Psoas muscle (tissue), 8 donors: ENCODE data around the gene TRAFD1. TPM values are rescaled to one million over a fixed set of nuclear protein-coding genes. Genes with fewer than 3 reads are reported as not detected.

Experiments
- ATAC-seq, 4 donors: fragments of 200-7000 bp; cut with Tn5 transposase; one replicate each; pipeline ENCODE4 v1.9.1; 2020; ENCODE audit warnings: moderate library complexity in 3 of 4, mild to moderate bottlenecking in 2 of 4
- DNase-seq, 2 donors: peaks; one replicate each; pipeline ENCODE4 v3.0.0-alpha.2; 2020
- H3K27ac ChIP-seq: fragments of 200-600 bp; one replicate; pipeline ENCODE4 v1.8.0; 2022
- H3K27me3 ChIP-seq, 3 donors: fragments of 200-600 bp in 1 of 3; one replicate each; pipeline versions ENCODE4 v1.6.1 to v1.8.0; 2013 to 2022; ENCODE audit warnings: low read length in 2 of 3, mild to moderate bottlenecking in 2 of 3, moderate library complexity in 1 of 3; ENCODE audit not compliant: insufficient read depth in 3 of 3
- H3K36me3 ChIP-seq, 2 donors: fragments of 200-600 bp in 1 of 2; one replicate each; pipeline versions ENCODE4 v1.6.1 to v1.8.0; 2013 to 2022; ENCODE audit warnings: low read depth in 1 of 2, mild to moderate bottlenecking in 1 of 2, moderate library complexity in 1 of 2; ENCODE audit not compliant: insufficient read depth in 1 of 2
- H3K4me1 ChIP-seq: fragments of 200-600 bp; one replicate; pipeline ENCODE4 v1.8.0; 2022
- H3K4me3 ChIP-seq: fragments of 200-600 bp; one replicate; pipeline ENCODE4 v1.8.0; 2022; ENCODE audit warnings: mild to moderate bottlenecking
- H3K9me3 ChIP-seq: fragments of 200-600 bp; one replicate; pipeline ENCODE4 v1.8.0; 2022
- WGBS, 3 donors: extraction: QIAGEN DNeasy Blood & Tissue Kit; methylation state at CpG; one replicate each; pipeline versions ENCODE4 v1.1.6 to v1.1.7; 2013; 5-methylcytosine and 5-hydroxymethylcytosine counted together
- intact Hi-C, 2 donors: fragments of 100-400 bp; cut with DNase I; formaldehyde crosslinking; loops; one replicate each; pipeline versions ENCODE4 v1.11.0 to v1.14.2; 2022
- long read RNA-seq, 2 donors: library from polyadenylated mRNA; unstranded; transcript quantifications; one replicate each; pipeline ENCODE4 v2.0.0, GENCODE V29; 2021
- polyA plus RNA-seq, 3 donors: library from polyadenylated mRNA; stranded (reverse); fragments of 200-250 nt; gene quantifications; one replicate each; pipeline ENCODE4 v1.2.3, GENCODE V29; 2013
- total RNA-seq, 4 donors: library from RNA; stranded (reverse); fragmentation: NEBNext Ultra II Directional in 2 of 4; extraction: Animal tissue kit (Norgen Biotek cat#: 25700) in 2 of 4; gene quantifications; one replicate each; pipeline versions ENCODE4 v1.2.1 to v1.2.4, GENCODE V29; 2021 to 2023
- TF ChIP-seq, protein P1 (sequence below): fragments of 200-600 bp; IDR thresholded peaks from one replicate; pipeline ENCODE4 v1.8.0; 2022; ENCODE audit warnings: antibody characterized with exemption
- donor health status: healthy with polysubstance abuse.
- donor health status: DM: no; HTN: no; CAD: no; lungs with moderate emphysema.
- donor health status: Bipolar disorder and iron deficiency.
- donor health status: healthy.
- donor health status: DM: yes; HTN: yes; CAD: no.
- donor health status: DM: no; HTN: no; CAD: no.
- donor health status: DM: no; HTN: no; CAD: no.
- donor health status: DM: yes; HTN: yes; CAD: no.

Gene TRAFD1, protein sequence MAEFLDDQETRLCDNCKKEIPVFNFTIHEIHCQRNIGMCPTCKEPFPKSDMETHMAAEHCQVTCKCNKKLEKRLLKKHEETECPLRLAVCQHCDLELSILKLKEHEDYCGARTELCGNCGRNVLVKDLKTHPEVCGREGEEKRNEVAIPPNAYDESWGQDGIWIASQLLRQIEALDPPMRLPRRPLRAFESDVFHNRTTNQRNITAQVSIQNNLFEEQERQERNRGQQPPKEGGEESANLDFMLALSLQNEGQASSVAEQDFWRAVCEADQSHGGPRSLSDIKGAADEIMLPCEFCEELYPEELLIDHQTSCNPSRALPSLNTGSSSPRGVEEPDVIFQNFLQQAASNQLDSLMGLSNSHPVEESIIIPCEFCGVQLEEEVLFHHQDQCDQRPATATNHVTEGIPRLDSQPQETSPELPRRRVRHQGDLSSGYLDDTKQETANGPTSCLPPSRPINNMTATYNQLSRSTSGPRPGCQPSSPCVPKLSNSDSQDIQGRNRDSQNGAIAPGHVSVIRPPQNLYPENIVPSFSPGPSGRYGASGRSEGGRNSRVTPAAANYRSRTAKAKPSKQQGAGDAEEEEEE
- total RNA-seq (10 to 100 TPM; 10.1 to 21.0 (median 18.0) TPM), polyA plus RNA-seq (10 to 100 TPM in 1 of 3 donors, 1 to 10 TPM in 2; 5.0 to 20.4 (median 9.3) TPM)
- long read RNA-seq, donor 1, transcript TRAFD1-202 (12 exons, 2,697 nt), result major isoform, 15 of 21 reads
- long read RNA-seq, donor 1, partial matches to known transcripts, result 3 of 21 reads
- long read RNA-seq, donor 1, other reads (novel, unspliced or antisense), result 1 of 21 reads
- long read RNA-seq, donor 2, transcript TRAFD1-202 (12 exons, 2,697 nt), result major isoform, 25 of 46 reads
- long read RNA-seq, donor 2, transcript TRAFD1-201 (12 exons, 3,178 nt), result minor isoform, 9 of 46 reads
- long read RNA-seq, donor 2, partial matches to known transcripts, result 7 of 46 reads
- long read RNA-seq, donor 2, other reads (novel, unspliced or antisense), result 5 of 46 reads

DNA sequence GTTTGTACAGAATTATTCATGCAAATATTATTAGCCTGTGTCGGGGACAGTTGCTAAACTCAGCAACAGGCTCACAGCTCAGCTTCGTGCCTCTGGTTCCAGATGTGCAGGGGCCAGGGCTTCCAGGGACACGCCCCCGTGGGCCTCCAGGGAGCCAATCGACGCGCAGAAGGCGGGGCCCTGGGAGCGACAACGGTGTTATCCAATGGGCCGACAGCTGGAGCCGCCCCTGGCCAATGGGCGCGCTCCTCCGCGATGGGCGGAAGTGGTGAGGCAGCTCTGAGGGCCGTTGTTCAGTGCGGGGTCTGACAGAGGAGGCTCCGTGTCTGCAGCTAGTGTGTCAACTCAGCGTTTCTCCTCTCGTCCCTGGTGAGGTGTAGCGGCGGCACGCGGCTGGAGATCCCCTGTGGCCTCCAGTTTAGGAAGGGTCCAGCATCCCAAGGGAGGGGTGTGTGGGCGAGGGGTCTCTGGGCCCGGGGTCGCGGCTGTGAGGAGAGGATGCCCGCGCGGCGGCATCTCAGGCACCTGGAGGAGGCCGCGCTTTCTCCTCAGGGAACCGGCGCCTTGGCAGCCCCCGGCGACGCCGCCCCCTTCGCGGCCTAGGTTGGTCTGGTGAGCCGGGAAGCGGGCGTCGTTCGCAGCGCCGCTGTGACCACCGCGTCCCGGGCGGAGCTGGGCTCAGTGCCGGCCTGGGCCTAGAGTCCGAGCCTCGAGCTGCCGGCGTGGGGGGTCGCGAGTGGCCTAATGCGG lies at the start of gene TRAFD1:
TRAFD1 (plus strand) TSS at position 311 of the 750 bp plus-strand sequence. CDS start 4,963 bp downstream, outside the sequence.
- H3K4me1 ChIP-seq, result peaks cover 31% of the 10 kb centered on the region
- intact Hi-C loops, result no loop called here
- TF ChIP-seq, protein P1, sequence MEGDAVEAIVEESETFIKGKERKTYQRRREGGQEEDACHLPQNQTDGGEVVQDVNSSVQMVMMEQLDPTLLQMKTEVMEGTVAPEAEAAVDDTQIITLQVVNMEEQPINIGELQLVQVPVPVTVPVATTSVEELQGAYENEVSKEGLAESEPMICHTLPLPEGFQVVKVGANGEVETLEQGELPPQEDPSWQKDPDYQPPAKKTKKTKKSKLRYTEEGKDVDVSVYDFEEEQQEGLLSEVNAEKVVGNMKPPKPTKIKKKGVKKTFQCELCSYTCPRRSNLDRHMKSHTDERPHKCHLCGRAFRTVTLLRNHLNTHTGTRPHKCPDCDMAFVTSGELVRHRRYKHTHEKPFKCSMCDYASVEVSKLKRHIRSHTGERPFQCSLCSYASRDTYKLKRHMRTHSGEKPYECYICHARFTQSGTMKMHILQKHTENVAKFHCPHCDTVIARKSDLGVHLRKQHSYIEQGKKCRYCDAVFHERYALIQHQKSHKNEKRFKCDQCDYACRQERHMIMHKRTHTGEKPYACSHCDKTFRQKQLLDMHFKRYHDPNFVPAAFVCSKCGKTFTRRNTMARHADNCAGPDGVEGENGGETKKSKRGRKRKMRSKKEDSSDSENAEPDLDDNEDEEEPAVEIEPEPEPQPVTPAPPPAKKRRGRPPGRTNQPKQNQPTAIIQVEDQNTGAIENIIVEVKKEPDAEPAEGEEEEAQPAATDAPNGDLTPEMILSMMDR, result no peak
- DNase-seq (peak; percentile 98 to 99), ATAC-seq (peak; percentile 98 to 99 (median 98))
- no peaks in the 10 kb centered on the region for H3K9me3 ChIP-seq
- H3K4me3 ChIP-seq, result peak within 1 kb of the TSS; percentile 94
- H3K36me3 ChIP-seq, result peaks cover 0 to under 1% of the 10 kb centered on the region in 2 donors
- peak within 1 kb of the TSS; percentile 95 for H3K27ac ChIP-seq
- 0% methylated on average over 45 to 63 of the region's 63 CpGs for WGBS, 3 donors
- H3K27me3 ChIP-seq, result no peaks in the 10 kb centered on the region

DNA sequence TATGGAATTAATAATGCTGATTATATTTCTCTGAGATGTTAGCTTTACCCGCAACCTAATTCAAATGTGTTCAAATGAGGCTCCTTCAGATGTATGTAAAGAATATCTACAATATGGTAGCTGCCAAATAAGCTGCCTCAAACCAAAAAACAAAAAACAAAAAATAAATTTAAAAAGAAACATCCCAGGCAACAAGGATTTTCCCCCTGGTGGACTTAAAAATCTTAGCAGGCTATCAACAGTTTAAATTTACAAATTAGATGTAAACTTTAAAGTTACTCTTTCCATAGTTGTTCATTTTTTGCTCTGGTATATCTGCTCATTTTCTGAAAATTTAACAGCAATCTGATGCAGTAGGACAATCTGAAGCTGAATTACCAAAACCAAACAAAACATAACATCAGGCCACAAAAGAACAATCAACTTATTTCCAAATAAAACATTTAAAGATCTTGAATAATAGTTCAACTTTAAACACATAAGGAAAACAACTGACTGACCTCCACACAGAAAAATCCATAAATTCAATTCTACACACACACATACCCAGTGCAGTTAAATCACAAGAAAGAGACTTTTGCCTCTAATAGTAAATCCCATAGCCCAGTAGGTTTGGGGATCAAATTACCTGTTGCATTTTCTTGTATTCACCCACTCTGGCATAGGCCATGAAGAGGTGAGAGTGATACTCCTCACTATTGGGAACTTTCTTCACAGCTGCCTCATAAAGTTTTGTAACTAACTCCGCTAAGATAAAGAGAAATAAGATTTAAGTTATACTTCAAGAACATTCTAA lies 38.1 kb upstream of the TRAFD1 start:
- ATAC-seq, result no peak
- H3K9me3 ChIP-seq, result no peaks in the 10 kb centered on the region
- no peaks in the 10 kb centered on the region for H3K4me1 ChIP-seq
- H3K27ac ChIP-seq, result no peak overlapping the region
- no peak for DNase-seq
- TF ChIP-seq, protein P1, result no peak
- peaks cover 13 to 94% of the 10 kb centered on the region in 2 donors for H3K36me3 ChIP-seq
- intact Hi-C loops, result no loop called here
- no peaks in the 10 kb centered on the region for H3K27me3 ChIP-seq
- H3K4me3 ChIP-seq, result no peak overlapping the region
- WGBS, 3 donors, result 86 to 90% (median 86%) methylated on average over 2 of the region's 2 CpGs

DNA sequence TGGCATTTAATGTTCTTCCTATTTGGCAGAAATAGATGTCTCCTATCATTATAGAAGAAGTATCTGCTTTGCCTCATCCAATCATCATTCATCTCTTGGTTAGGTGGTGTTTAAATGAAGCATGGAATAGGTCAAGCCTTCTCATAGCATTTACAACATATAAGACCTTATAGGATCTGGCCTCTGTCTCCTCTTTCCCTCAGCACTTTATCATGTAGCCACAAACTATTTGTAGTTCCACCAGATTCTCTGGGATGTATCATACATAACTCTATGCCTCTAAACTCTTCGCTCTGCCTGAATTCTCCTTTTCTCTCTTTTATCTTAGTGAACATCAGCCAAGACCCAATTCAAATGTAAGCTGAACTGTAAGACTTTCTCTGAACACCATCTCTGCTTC lies 37.5 kb upstream of the TRAFD1 start:
- H3K4me1 ChIP-seq, result no peaks in the 10 kb centered on the region
- TF ChIP-seq, protein P1, result no peak
- no peaks in the 10 kb centered on the region for H3K27me3 ChIP-seq
- peaks cover 13 to 95% of the 10 kb centered on the region in 2 donors for H3K36me3 ChIP-seq
- intact Hi-C loops, result no loop called here
- ATAC-seq, result no peak
- 93 to 100% (median 97%) methylated on average over 1 of the region's 1 CpG for WGBS, 3 donors
- no peaks in the 10 kb centered on the region for H3K9me3 ChIP-seq
- H3K27ac ChIP-seq, result no peak overlapping the region
- DNase-seq, result no peak
- no peak overlapping the region for H3K4me3 ChIP-seq

DNA sequence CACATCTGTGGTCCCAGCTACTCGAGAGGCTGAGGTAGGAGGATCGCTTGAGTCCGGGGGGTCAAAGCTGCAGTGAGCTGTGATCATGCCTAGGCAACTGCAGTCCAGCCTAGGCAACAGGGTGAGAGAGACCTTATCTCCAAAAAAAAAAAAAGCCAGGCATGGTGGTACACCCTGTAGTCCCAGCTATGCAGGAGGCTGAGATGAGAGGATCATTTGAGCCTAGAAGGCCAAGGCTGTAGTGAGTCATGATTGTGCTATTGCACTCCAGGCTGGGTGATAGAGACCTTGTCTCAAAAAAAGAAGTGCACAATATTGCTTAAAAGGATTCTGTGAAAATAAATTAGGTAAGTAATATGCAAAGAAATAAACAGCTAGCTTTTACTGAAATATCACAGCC lies 33.8 kb upstream of the TRAFD1 start:
- no peak for ATAC-seq
- intact Hi-C loops, result no loop called here

More for the DNA sequence above, 33.8 kb upstream of the TRAFD1 start:
- TF ChIP-seq, protein P1, result no peak
- DNase-seq, result no peak
- WGBS, 3 donors, result 94 to 98% (median 95%) methylated on average over 3 of the region's 3 CpGs
- Histone ChIP-seq H3K4me1 (peaks cover 11% of the 10 kb centered on the region), H3K27ac (no peak overlapping the region), H3K36me3 (peaks cover 13 to 65% of the 10 kb centered on the region in 2 donors), H3K9me3 (no peaks in the 10 kb centered on the region), H3K4me3 (no peak overlapping the region), H3K27me3 (no peaks in the 10 kb centered on the region)
